DND-41 (cell line): ENCODE results near the gene MEI1.

Source experiments
- ATAC-seq: fragments of 200-7000 bp; cut with Tn5 transposase; 3 replicates; pipeline ENCODE4 v1.9.1; 2021; ENCODE audit warnings: low read depth; ENCODE audit not compliant: insufficient read depth
- DNase-seq: peaks from one replicate; pipeline ENCODE4 v3.0.0-alpha.2; 2020
- H2AFZ ChIP-seq: 2 replicates; pipeline ENCODE4 v1.6.0; 2012; ENCODE audit warnings: low read depth, low read length
- H3K27ac ChIP-seq: 2 replicates; pipeline ENCODE4 v1.5.1; 2012; ENCODE audit warnings: low read length, inconsistent platforms
- H3K27me3 ChIP-seq: fragments of 200-600 bp; sonication (generic); 2 replicates; pipeline ENCODE4 v1.6.0; 2012; ENCODE audit warnings: low read length, mild to moderate bottlenecking, inconsistent platforms; ENCODE audit not compliant: insufficient read depth, poor library complexity
- H3K36me3 ChIP-seq: 2 replicates; pipeline ENCODE4 v1.5.1; 2012; ENCODE audit warnings: low read length, inconsistent platforms; ENCODE audit not compliant: insufficient read depth
- H3K4me1 ChIP-seq: 2 replicates; pipeline ENCODE4 v1.5.1; 2012; ENCODE audit warnings: mild to moderate bottlenecking, low read length; ENCODE audit not compliant: insufficient read depth
- H3K4me2 ChIP-seq: 2 replicates; pipeline ENCODE4 v1.6.0; 2012; ENCODE audit warnings: mild to moderate bottlenecking, moderate library complexity, low read length, inconsistent platforms; ENCODE audit not compliant: insufficient read depth
- H3K4me3 ChIP-seq, 2 experiments: fragments of 200-600 bp in 1 of 2; shearing (Covaris generic) in 1 of 2; 2 replicates each; pipeline ENCODE4 v1.5.1; 2012 to 2016; ENCODE audit warnings: inconsistent platforms in 2 of 2, low read length in 2 of 2, mild to moderate bottlenecking in 2 of 2, low read depth in 1 of 2, moderate library complexity in 1 of 2
- H3K79me2 ChIP-seq: 2 replicates; pipeline ENCODE4 v1.6.0; 2012; ENCODE audit warnings: low read length, inconsistent platforms; ENCODE audit not compliant: insufficient read depth
- H3K9ac ChIP-seq: 2 replicates; pipeline ENCODE4 v1.6.0; 2012; ENCODE audit warnings: low read depth, mild to moderate bottlenecking, inconsistent platforms, low read length, moderate library complexity
- H3K9me3 ChIP-seq: 2 replicates; pipeline ENCODE4 v1.5.1; 2012; ENCODE audit warnings: low read length, moderate library complexity, mild to moderate bottlenecking, inconsistent platforms; ENCODE audit not compliant: insufficient read depth, severe bottlenecking
- H4K20me1 ChIP-seq: 2 replicates; pipeline ENCODE4 v1.6.0; 2012; ENCODE audit warnings: low read length; ENCODE audit not compliant: insufficient read depth
- CTCF ChIP-seq: IDR thresholded peaks from 2 replicates; pipeline ENCODE4 v1.5.1; 2012; ENCODE audit warnings: borderline replicate concordance, low read length, moderate library complexity, mild to moderate bottlenecking; ENCODE audit not compliant: poor library complexity, severe bottlenecking; ENCODE audit errors: extremely low read depth
- EZH2 ChIP-seq: IDR thresholded peaks from 3 replicates; pipeline ENCODE4 v1.6.1; 2012; ENCODE audit warnings: borderline replicate concordance, low read depth, mild to moderate bottlenecking, moderate library complexity, low read length, inconsistent platforms; ENCODE audit not compliant: severe bottlenecking

Gene MEI1

GRCh38 chr22:41793871-41794270 lies 94.6 kb downstream of the MEI1 start:
- no peaks in the 10 kb centered on the region for H3K79me2 ChIP-seq
- no peak overlapping the region for H3K4me2 ChIP-seq
- H3K36me3 ChIP-seq: no peaks in the 10 kb centered on the region
- no peaks in the 10 kb centered on the region for H3K4me1 ChIP-seq
- no peaks in the 10 kb centered on the region for H4K20me1 ChIP-seq
- H3K9ac ChIP-seq: no peak overlapping the region
- no peak for TF ChIP-seq EZH2
- no peak for TF ChIP-seq CTCF
- DNase-seq: no peak
- H3K27ac ChIP-seq: no peak overlapping the region
- no peaks in the 10 kb centered on the region for H3K9me3 ChIP-seq
- H3K27me3 ChIP-seq: no peaks in the 10 kb centered on the region
- no peak overlapping the region for H3K4me3 ChIP-seq
- H2AFZ ChIP-seq: no peak overlapping the region
- ATAC-seq: no peak

- Histone ChIP-seq H3K9me3 (no peaks in the 10 kb centered on the region), H3K36me3 (no peaks in the 10 kb centered on the region), H2AFZ (no peak overlapping the region), H3K27me3 (no peaks in the 10 kb centered on the region), H3K4me2 (no peak overlapping the region), H3K27ac (no peak overlapping the region), H4K20me1 (peaks cover 4% of the 10 kb centered on the region; the same call in 1 of the 2 replicates), H3K4me3 (no peak overlapping the region), H3K9ac (no peak overlapping the region), H3K79me2 (peaks cover 29% of the 10 kb centered on the region), H3K4me1 (peaks cover 31% of the 10 kb centered on the region)
- ATAC-seq (no peak), DNase-seq (no peak)
- TF ChIP-seq CTCF (no peak), EZH2 (no peak)
These were observed 99.4 kb downstream of the MEI1 start for GRCh38 chr22:41798736-41799135.

- Histone ChIP-seq H2AFZ (peak overlapping the region; percentile 91), H3K9ac (peak overlapping the region; percentile 87), H3K4me2 (peak overlapping the region; percentile 95), H3K27me3 (no peaks in the 10 kb centered on the region), H3K9me3 (no peaks in the 10 kb centered on the region), H3K27ac (peak overlapping the region; percentile 94), H4K20me1 (peaks cover 4% of the 10 kb centered on the region; the same call in 1 of the 2 replicates), H3K36me3 (no peaks in the 10 kb centered on the region), H3K4me3 (peak overlapping the region; percentile 72 to 89), H3K4me1 (peaks cover 31% of the 10 kb centered on the region), H3K79me2 (peaks cover 39% of the 10 kb centered on the region)
- ATAC-seq: peak; percentile 7; the same call in 2 of the 3 replicates
- peak; percentile 12 for DNase-seq
- TF ChIP-seq CTCF (no peak), EZH2 (no peak)
These were observed 100.4 kb downstream of the MEI1 start for GRCh38 chr22:41799486-41800347.
